Cardiac fibroblast (primary cell): ENCODE measurements around the gene EGR2.

ENCODE experiments used
- DNase-seq, 2 donors: peaks; one replicate each; pipeline versions ENCODE4 v3.0.0 to v3.0.0-alpha.2; 2010; ENCODE audit warnings: low read depth in 2 of 2
- H3K4me3 ChIP-seq, 2 donors: replicated peaks in 1 of 2; 1 replicate in 1 of 2; 2 replicates in 1 of 2; pipeline ENCODE4 v1.5.1; 2011; ENCODE audit warnings: low read depth in 2 of 2, low read length in 2 of 2, mild to moderate bottlenecking in 2 of 2, moderate library complexity in 1 of 2
- CTCF ChIP-seq: IDR thresholded peaks from one replicate; pipeline ENCODE4 v1.5.1; 2011; ENCODE audit warnings: low read depth, mild to moderate bottlenecking, low read length, inconsistent platforms

The EGR2 gene

GRCh38 chr10:62815381-62816075, 638 bp downstream of the EGR2 start:
- H3K4me3 ChIP-seq: peak overlapping the region; percentile 60 to 70
- peak; percentile 26 to 42 for DNase-seq
- no peak for TF ChIP-seq CTCF

GRCh38 chr10:62814756-62815380, 1.3 kb downstream of the EGR2 start:
- peak; percentile 10 to 19 for DNase-seq
- TF ChIP-seq CTCF: no peak
- peak overlapping the region; percentile 60 to 70 for H3K4me3 ChIP-seq

GRCh38 chr10:62813981-62814380, 2.2 kb downstream of the EGR2 start:
- H3K4me3 ChIP-seq: no peak overlapping the region
- DNase-seq: no peak

GRCh38 chr10:62813453-62813852, 2.7 kb downstream of the EGR2 start:
- H3K4me3 ChIP-seq: no peak overlapping the region
- no peak for TF ChIP-seq CTCF
- DNase-seq: no peak

More at GRCh38 chr10:62813981-62814380, 2.2 kb downstream of the EGR2 start:
- no peak for TF ChIP-seq CTCF

GRCh38 chr10:62812672-62813439, 3.3 kb downstream of the EGR2 start:
- no peak for DNase-seq
- no peak overlapping the region for H3K4me3 ChIP-seq

More at GRCh38 chr10:62812672-62813439, 3.3 kb downstream of the EGR2 start:
- no peak for TF ChIP-seq CTCF
